HCT116 (cell line): ENCODE data around the gene ALLC.

Source experiments
- ATF3 ChIP-seq: IDR thresholded peaks from 2 replicates; pipeline ENCODE4 v1.6.1; 2012
- CBX3 ChIP-seq: IDR thresholded peaks from 2 replicates; pipeline ENCODE4 v1.6.1; 2012; ENCODE audit warnings: low read depth
- CTCF ChIP-seq, 3 experiments: fragments of 200-600 bp in 1 of 3; sonication (generic) in 1 of 3; IDR thresholded peaks in 2 of 3; conservative IDR thresholded peaks in 1 of 3; 2 replicates each; pipeline ENCODE4 v1.5.1; 2012 to 2017; ENCODE audit warnings: low read depth in 2 of 3, low read length in 2 of 3, antibody characterized with exemption in 1 of 3, borderline replicate concordance in 1 of 3, control low read depth in 1 of 3, mild to moderate bottlenecking in 1 of 3, mixed read lengths in 1 of 3, mixed run types in 1 of 3, moderate library complexity in 1 of 3; ENCODE audit not compliant: insufficient read depth in 1 of 3
- EGR1 ChIP-seq: IDR thresholded peaks from 2 replicates; pipeline ENCODE4 v1.6.1; 2012; ENCODE audit warnings: low read depth
- EZH2 ChIP-seq: fragments of 200-600 bp; sonication (generic); IDR thresholded peaks from 2 replicates; pipeline ENCODE4 v1.6.1; 2017; ENCODE audit warnings: antibody characterized with exemption, mixed run types
- POLR2A ChIP-seq: IDR thresholded peaks from 2 replicates; pipeline ENCODE4 v1.7.0; 2011; ENCODE audit warnings: borderline replicate concordance; ENCODE audit not compliant: insufficient read depth, insufficient read length; ENCODE audit errors: extremely low read depth
- POLR2AphosphoS5 ChIP-seq: IDR thresholded peaks from 2 replicates; pipeline ENCODE4 v1.6.1; 2011; ENCODE audit warnings: mild to moderate bottlenecking, low read depth, low read length, moderate library complexity
- RAD21 ChIP-seq: IDR thresholded peaks from 2 replicates; pipeline ENCODE4 v1.6.1; 2012; ENCODE audit warnings: low read depth, mild to moderate bottlenecking
- REST ChIP-seq: IDR thresholded peaks from 2 replicates; pipeline ENCODE4 v1.6.1; 2012; ENCODE audit warnings: low read depth
- SIN3A ChIP-seq: IDR thresholded peaks from 2 replicates; pipeline ENCODE4 v1.6.1; 2012; ENCODE audit warnings: low read depth
- SP1 ChIP-seq: IDR thresholded peaks from 2 replicates; pipeline ENCODE4 v1.6.1; 2012; ENCODE audit warnings: low read depth
- TCF7L2 ChIP-seq: IDR thresholded peaks from 2 replicates; pipeline ENCODE4 v1.7.0; 2011; ENCODE audit warnings: borderline replicate concordance, inconsistent platforms; ENCODE audit not compliant: insufficient read depth, insufficient read length; ENCODE audit errors: extremely low read depth
- ZBTB33 ChIP-seq: IDR thresholded peaks from 2 replicates; pipeline ENCODE4 v1.6.1; 2011; ENCODE audit warnings: mild to moderate bottlenecking, low read length, moderate library complexity; ENCODE audit not compliant: insufficient replicate concordance; ENCODE audit errors: extremely low read depth

- TF ChIP-seq EZH2 (no peak), CTCF (IDR thresholded peaks at IDR 0.05 in 2 of 3, conservative IDR thresholded peaks at IDR 0.05 in 1 of 3; ENCODE audit: borderline replicate concordance in 1 of 3, insufficient read depth in 1 of 3, low read depth in 2 of 3, low read length in 2 of 3) (no peak), EGR1 (no peak), ZBTB33 (no peak), CBX3 (no peak), POLR2AphosphoS5 (no peak), ATF3 (no peak), POLR2A (no peak), SIN3A (no peak), TCF7L2 (no peak), REST (no peak), RAD21 (no peak), SP1 (no peak)
Measured at GRCh38 chr2:3726511-3726910, 68.5 kb downstream of the ALLC start.
